B cell (primary cell): ENCODE measurements around the gene SORD. TPM values are rescaled to one million over a fixed set of nuclear protein-coding genes. Genes with fewer than 3 reads are reported as not detected.

Experiments
- ATAC-seq: fragments of 200-7000 bp; cut with Tn5 transposase; one replicate; pipeline ENCODE4 v1.10.0; 2021; ENCODE audit warnings: low read depth, mild to moderate bottlenecking, moderate number of reproducible peaks, moderate library complexity
- CTCF ChIA-PET: fragments of 350-600 bp; sonication (Branson Sonifier 250); formaldehyde crosslinking; loops from one replicate; lab custom pipeline; 2021; ENCODE audit warnings: antibody characterized with exemption, inconsistent platforms; lab: Charles Lee
- POLR2A ChIA-PET: fragments of 350-600 bp; sonication (Branson Sonifier 250); formaldehyde crosslinking; loops from one replicate; lab custom pipeline; 2021; ENCODE audit warnings: antibody characterized with exemption; lab: Charles Lee
- DNase-seq: peaks from one replicate; pipeline ENCODE4 v3.0.0; 2013
- H2AFZ ChIP-seq: 2 replicates; pipeline ENCODE4 v1.6.1; 2012; ENCODE audit warnings: mild to moderate bottlenecking, low read depth, low read length; ENCODE audit not compliant: insufficient read depth, poor library complexity, severe bottlenecking
- H3K27ac ChIP-seq, 2 donors: 1 replicate in 1 of 2; 2 replicates in 1 of 2; pipeline ENCODE4 v1.5.1; 2012 to 2013; ENCODE audit warnings: low read length in 2 of 2, mild to moderate bottlenecking in 2 of 2, moderate library complexity in 1 of 2
- H3K27me3 ChIP-seq, 4 experiments: fragments of 200-600 bp in 1 of 4; sonication (generic) in 1 of 4; replicated peaks in 1 of 4; 1 replicate in 2 of 4; 2 replicates in 2 of 4; pipeline versions ENCODE4 v1.6.1 to v1.7.0; 2013 to 2016; ENCODE audit warnings: low read length in 3 of 4, mild to moderate bottlenecking in 2 of 4, mixed read lengths in 1 of 4, moderate library complexity in 1 of 4; ENCODE audit not compliant: insufficient read depth in 4 of 4, control insufficient read depth in 3 of 4; ENCODE audit errors: control extremely low read depth in 1 of 4
- H3K36me3 ChIP-seq, 2 experiments: replicated peaks in 1 of 2; 1 replicate in 1 of 2; 2 replicates in 1 of 2; pipeline versions ENCODE4 v1.6.1 to v1.7.1; 2013; ENCODE audit warnings: low read length in 1 of 2; ENCODE audit not compliant: insufficient read depth in 2 of 2, control insufficient read depth in 1 of 2; ENCODE audit errors: control extremely low read depth in 1 of 2, extremely low read depth in 1 of 2
- H3K4me1 ChIP-seq, 2 donors: fragments of 200-600 bp in 1 of 2; sonication (generic) in 1 of 2; 1 replicate in 1 of 2; 2 replicates in 1 of 2; pipeline versions ENCODE4 v1.5.1 to v1.6.1; 2013 to 2017; ENCODE audit warnings: low read length in 2 of 2; ENCODE audit not compliant: control insufficient read depth in 2 of 2, insufficient read depth in 2 of 2
- H3K4me2 ChIP-seq: replicated peaks from 2 replicates; pipeline ENCODE3; 2012; ENCODE audit warnings: mild to moderate bottlenecking, low read depth, low read length; ENCODE audit not compliant: poor library complexity, severe bottlenecking
- H3K4me3 ChIP-seq, 5 experiments: fragments of 200-600 bp in 1 of 5; sonication (generic) in 1 of 5; 1 replicate in 3 of 5; 2 replicates in 2 of 5; pipeline versions ENCODE4 v1.5.1 to v1.7.0; 2011 to 2016; ENCODE audit warnings: low read length in 4 of 5, mild to moderate bottlenecking in 4 of 5, low read depth in 2 of 5, control low read depth in 1 of 5, moderate library complexity in 1 of 5; ENCODE audit not compliant: insufficient read depth in 1 of 5; ENCODE audit errors: control extremely low read depth in 1 of 5, extremely low read depth in 1 of 5
- H3K79me2 ChIP-seq: fragments of 200-600 bp; sonication (generic); one replicate; pipeline ENCODE4 v1.6.0; 2016; ENCODE audit warnings: low read length; ENCODE audit not compliant: control insufficient read depth, insufficient read depth
- H3K9ac ChIP-seq: fragments of 200-600 bp; sonication (generic); 2 replicates; pipeline ENCODE4 v1.6.1; 2017; ENCODE audit warnings: mild to moderate bottlenecking, low read length, moderate library complexity
- H3K9me3 ChIP-seq, 3 donors: one replicate each; pipeline versions ENCODE4 v1.6.1 to v1.7.1; 2013; ENCODE audit warnings: low read length in 2 of 3; ENCODE audit not compliant: control insufficient read depth in 2 of 3, insufficient read depth in 1 of 3; ENCODE audit errors: control extremely low read depth in 1 of 3
- H4K20me1 ChIP-seq: 2 replicates; pipeline ENCODE4 v1.6.0; 2012; ENCODE audit warnings: mild to moderate bottlenecking, low read length; ENCODE audit not compliant: insufficient read depth, control insufficient read depth, poor library complexity, severe bottlenecking
- H3K27ac Mint-ChIP-seq: one replicate; pipeline ENCODE4 v1.8.0; 2021; ENCODE audit warnings: mixed read lengths
- H3K27me3 Mint-ChIP-seq: one replicate; pipeline ENCODE4 v1.8.0; 2021; ENCODE audit warnings: mixed read lengths
- H3K4me1 Mint-ChIP-seq: one replicate; pipeline ENCODE4 v1.8.0; 2021; ENCODE audit warnings: mixed read lengths
- H3K4me3 Mint-ChIP-seq: one replicate; pipeline ENCODE4 v1.8.0; 2021; ENCODE audit warnings: mixed read lengths
- H3K9me3 Mint-ChIP-seq: one replicate; pipeline ENCODE4 v1.8.0; 2022; ENCODE audit warnings: mixed read lengths; ENCODE audit not compliant: insufficient read depth
- EZH2 ChIP-seq: IDR thresholded peaks from 2 replicates; pipeline ENCODE4 v1.6.1; 2012; ENCODE audit warnings: borderline replicate concordance, low read depth, mild to moderate bottlenecking, moderate library complexity, low read length; ENCODE audit not compliant: insufficient read depth, poor library complexity, severe bottlenecking
- WGBS: methylation state at CpG from one replicate; pipeline ENCODE4 v1.1.5; 2013; ENCODE audit warnings: missing lambda C conversion rate; ENCODE audit not compliant: insufficient coverage; 5-methylcytosine and 5-hydroxymethylcytosine counted together
- intact Hi-C: fragments of 100-400 bp; cut with micrococcal nuclease; formaldehyde crosslinking; loops from one replicate; pipeline ENCODE4 v1.10.0; 2022
- polyA plus RNA-seq: library from polyadenylated mRNA; depleted of rRNA; stranded (reverse); fragments of >200 nt; gene quantifications from 2 replicates; pipeline ENCODE4 v1.2.3, GENCODE V29; 2012
- total RNA-seq, 2 donors: library from RNA; stranded (reverse); fragments of 120-200 nt in 1 of 2; gene quantifications; 1 replicate in 1 of 2; 2 replicates in 1 of 2; pipeline versions ENCODE4 v1.2.3 to v1.2.4, GENCODE V29; 2013 to 2022
- TF ChIP-seq, protein P1 (sequence below): fragments of 200-600 bp; IDR thresholded peaks from one replicate; pipeline ENCODE4 v1.8.0; 2022; ENCODE audit warnings: antibody characterized with exemption, mild to moderate bottlenecking

SORD gene
- total and polyA plus RNA-seq, 2 donors (not counting 1 experiment from before 2014, with no cell fraction given): 22.2 to 25.8 TPM

DNA sequence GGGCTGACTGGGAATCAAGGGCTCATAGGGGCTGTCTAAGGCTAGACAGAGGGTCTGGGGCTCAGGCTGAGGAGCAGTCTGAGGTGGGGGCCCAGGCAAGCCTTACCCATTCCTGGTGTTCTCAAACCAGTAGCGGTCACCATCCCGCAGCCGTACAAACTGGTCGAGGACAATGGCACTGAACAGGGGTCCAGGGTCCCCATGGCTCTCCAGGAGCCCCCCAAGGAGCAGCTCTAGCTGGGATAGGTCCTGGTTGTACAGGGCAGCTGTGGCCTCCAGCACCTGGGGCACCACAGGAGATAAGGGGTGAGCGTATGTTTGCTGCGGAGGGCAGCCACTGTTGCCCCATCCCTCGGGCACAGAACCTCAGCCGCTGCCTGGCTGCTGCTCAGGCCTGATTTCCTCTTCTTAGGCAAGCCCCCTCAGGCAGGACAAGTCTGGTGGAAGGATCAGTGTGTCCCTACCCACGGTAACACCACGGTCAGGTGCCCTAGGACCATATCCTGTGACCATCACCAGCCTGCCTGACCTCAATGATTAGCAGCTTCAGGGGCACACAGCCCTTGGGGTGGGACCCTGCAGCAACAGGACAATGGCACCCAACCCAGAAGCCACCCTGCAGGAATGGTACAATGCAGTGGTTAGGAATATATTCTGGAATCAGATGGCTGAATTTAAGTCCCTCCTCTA is 85.1 kb downstream of the SORD start:
- Histone ChIP-seq H3K4me3 (no peak overlapping the region), H3K9me3 (peaks cover 0 to 14% (median 0%) of the 10 kb centered on the region in 3 donors), H4K20me1 (no peaks in the 10 kb centered on the region), H3K4me2 (no peak overlapping the region), H3K36me3 (no peaks in the 10 kb centered on the region), H3K27me3 (peaks cover 0 to 38% (median 19%) of the 10 kb centered on the region in 4 experiments), H2AFZ (no peak overlapping the region), H3K79me2 (no peaks in the 10 kb centered on the region), H3K9ac (no peak overlapping the region), H3K27ac (no peak overlapping the region), H3K4me1 (peaks cover 15% of the 10 kb centered on the region in 2 donors)
- intact Hi-C loops: no loop called here
- Mint-ChIP-seq H3K4me1 (peaks cover 19% of the 10 kb centered on the region), H3K27me3 (peaks cover 59% of the 10 kb centered on the region), H3K4me3 (no peak overlapping the region), H3K9me3 (no peaks in the 10 kb centered on the region), H3K27ac (no peak overlapping the region)
- TF ChIP-seq EZH2: no peak
- TF ChIP-seq, protein P1, sequence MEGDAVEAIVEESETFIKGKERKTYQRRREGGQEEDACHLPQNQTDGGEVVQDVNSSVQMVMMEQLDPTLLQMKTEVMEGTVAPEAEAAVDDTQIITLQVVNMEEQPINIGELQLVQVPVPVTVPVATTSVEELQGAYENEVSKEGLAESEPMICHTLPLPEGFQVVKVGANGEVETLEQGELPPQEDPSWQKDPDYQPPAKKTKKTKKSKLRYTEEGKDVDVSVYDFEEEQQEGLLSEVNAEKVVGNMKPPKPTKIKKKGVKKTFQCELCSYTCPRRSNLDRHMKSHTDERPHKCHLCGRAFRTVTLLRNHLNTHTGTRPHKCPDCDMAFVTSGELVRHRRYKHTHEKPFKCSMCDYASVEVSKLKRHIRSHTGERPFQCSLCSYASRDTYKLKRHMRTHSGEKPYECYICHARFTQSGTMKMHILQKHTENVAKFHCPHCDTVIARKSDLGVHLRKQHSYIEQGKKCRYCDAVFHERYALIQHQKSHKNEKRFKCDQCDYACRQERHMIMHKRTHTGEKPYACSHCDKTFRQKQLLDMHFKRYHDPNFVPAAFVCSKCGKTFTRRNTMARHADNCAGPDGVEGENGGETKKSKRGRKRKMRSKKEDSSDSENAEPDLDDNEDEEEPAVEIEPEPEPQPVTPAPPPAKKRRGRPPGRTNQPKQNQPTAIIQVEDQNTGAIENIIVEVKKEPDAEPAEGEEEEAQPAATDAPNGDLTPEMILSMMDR: no peak
- CTCF ChIA-PET: interaction anchor here (2.9 kb wide), 1 partner anchor 10 kb away, joined by 16 read pairs; no protein-coding TSS in a partner anchor
- no peak for DNase-seq
- POLR2A ChIA-PET: no interaction called here
- 94% methylated on average over 10 of the region's 10 CpGs for WGBS
- no peak for ATAC-seq

- H3K4me1 Mint-ChIP-seq: peaks cover 36% of the 10 kb centered on the region
- Histone ChIP-seq H3K36me3 (no peaks in the 10 kb centered on the region), H3K4me1 (peaks cover 33 to 38% of the 10 kb centered on the region in 2 donors), H3K9me3 (peaks cover 0 to 31% (median 0%) of the 10 kb centered on the region in 3 donors), H3K27me3 (peaks cover 0 to 61% (median 41%) of the 10 kb centered on the region in 4 experiments), H3K9ac (no peak overlapping the region), H3K27ac (no peak overlapping the region), H4K20me1 (no peaks in the 10 kb centered on the region), H2AFZ (no peak overlapping the region), H3K4me2 (no peak overlapping the region), H3K4me3 (no peak overlapping the region), H3K79me2 (no peaks in the 10 kb centered on the region)
- no peak for DNase-seq
- no peak for TF ChIP-seq EZH2
- TF ChIP-seq, protein P1: no peak
- no peak for ATAC-seq
- intact Hi-C loops: loop anchor here (10.0 kb wide), 1 partner anchor 84 kb away; no protein-coding TSS in a partner anchor
- WGBS: 7% methylated on average over 2 of the region's 11 CpGs
- ChIA-PET POLR2A (no interaction called here), CTCF (interaction anchor here (2.9 kb wide), 1 partner anchor 8 kb away, joined by 16 read pairs; no protein-coding TSS in a partner anchor)
- H3K27ac Mint-ChIP-seq: no peak overlapping the region
- H3K27me3 Mint-ChIP-seq: peaks cover 67% of the 10 kb centered on the region
- H3K9me3 Mint-ChIP-seq: no peaks in the 10 kb centered on the region
- H3K4me3 Mint-ChIP-seq: no peak overlapping the region
Measured at GRCh38 chr15:45110256-45110820, 87.3 kb downstream of the SORD start.
